IPS-20b (cell line): Measurements from ENCODE around the gene EIF2D.

Experiments
- H3K27ac ChIP-seq: one replicate; pipeline ENCODE4 v1.5.1; 2013; ENCODE audit warnings: low read length
- H3K27me3 ChIP-seq: 2 replicates; pipeline ENCODE4 v1.6.1; 2013; ENCODE audit warnings: mild to moderate bottlenecking, low read length, inconsistent platforms; ENCODE audit not compliant: insufficient read depth
- H3K36me3 ChIP-seq: 2 replicates; pipeline ENCODE4 v1.6.1; 2013; ENCODE audit warnings: low read depth, mild to moderate bottlenecking, inconsistent platforms, low read length, moderate library complexity; ENCODE audit not compliant: insufficient read depth
- H3K4me1 ChIP-seq: 2 replicates; pipeline ENCODE4 v1.6.1; 2013; ENCODE audit warnings: mild to moderate bottlenecking, control low read depth, inconsistent platforms, low read length, moderate library complexity; ENCODE audit not compliant: insufficient read depth
- H3K4me3 ChIP-seq: 2 replicates; pipeline ENCODE4 v1.5.1; 2013; ENCODE audit warnings: mild to moderate bottlenecking, low read length, inconsistent platforms
- H3K9ac ChIP-seq: 2 replicates; pipeline ENCODE4 v1.6.1; 2013; ENCODE audit warnings: low read depth, mild to moderate bottlenecking, inconsistent platforms, low read length, moderate library complexity
- H3K9me3 ChIP-seq: 2 replicates; pipeline ENCODE4 v1.6.1; 2013; ENCODE audit warnings: mild to moderate bottlenecking, low read depth, low read length, inconsistent platforms; ENCODE audit not compliant: insufficient read depth

EIF2D gene

DNA sequence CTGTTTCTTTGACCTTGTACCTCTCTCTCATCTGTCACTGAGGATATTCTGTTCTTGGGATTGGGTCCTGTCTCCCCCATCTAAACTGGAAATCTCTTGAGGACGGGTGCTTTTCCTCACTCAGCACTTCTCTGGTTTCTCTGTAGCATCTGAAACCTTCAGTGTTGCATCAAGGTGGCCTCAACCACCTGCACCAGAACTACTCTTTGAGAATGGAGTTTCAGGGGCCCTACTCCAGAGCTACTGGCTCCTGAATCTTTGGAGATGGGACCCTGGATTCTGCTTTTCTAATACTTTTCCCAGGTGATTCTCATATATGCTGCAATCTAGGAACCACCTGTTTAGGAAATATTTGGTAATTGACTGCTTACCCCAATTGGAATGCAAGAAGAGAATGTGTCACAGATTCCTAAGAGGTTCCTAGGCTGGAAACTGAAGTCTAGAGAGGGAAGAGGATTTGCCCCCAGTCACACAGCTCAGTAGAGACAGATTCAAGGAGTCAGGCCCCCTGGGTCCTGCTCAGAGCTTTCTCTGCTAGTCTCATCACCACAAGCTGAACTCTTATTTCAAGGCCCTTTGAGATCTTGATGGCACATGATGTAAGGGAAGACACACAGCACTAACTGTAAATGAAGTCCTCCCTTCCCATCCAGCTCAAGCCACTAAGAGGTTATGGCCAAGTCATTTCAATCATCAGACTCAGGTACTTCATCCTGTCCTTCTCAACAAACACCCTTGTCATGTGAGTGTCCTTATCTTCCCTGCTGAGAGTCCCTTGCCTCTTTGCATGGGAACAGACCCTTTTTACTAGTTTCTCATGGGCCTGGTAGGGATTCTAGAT lies 48.7 kb downstream of the EIF2D start:
- H3K9me3 ChIP-seq, result no peaks in the 10 kb centered on the region
- H3K4me3 ChIP-seq, result no peak overlapping the region
- peaks cover 11% of the 10 kb centered on the region for H3K27me3 ChIP-seq
- no peak overlapping the region for H3K9ac ChIP-seq
- no peaks in the 10 kb centered on the region for H3K36me3 ChIP-seq
- H3K27ac ChIP-seq, result no peak overlapping the region
- H3K4me1 ChIP-seq, result no peaks in the 10 kb centered on the region

DNA sequence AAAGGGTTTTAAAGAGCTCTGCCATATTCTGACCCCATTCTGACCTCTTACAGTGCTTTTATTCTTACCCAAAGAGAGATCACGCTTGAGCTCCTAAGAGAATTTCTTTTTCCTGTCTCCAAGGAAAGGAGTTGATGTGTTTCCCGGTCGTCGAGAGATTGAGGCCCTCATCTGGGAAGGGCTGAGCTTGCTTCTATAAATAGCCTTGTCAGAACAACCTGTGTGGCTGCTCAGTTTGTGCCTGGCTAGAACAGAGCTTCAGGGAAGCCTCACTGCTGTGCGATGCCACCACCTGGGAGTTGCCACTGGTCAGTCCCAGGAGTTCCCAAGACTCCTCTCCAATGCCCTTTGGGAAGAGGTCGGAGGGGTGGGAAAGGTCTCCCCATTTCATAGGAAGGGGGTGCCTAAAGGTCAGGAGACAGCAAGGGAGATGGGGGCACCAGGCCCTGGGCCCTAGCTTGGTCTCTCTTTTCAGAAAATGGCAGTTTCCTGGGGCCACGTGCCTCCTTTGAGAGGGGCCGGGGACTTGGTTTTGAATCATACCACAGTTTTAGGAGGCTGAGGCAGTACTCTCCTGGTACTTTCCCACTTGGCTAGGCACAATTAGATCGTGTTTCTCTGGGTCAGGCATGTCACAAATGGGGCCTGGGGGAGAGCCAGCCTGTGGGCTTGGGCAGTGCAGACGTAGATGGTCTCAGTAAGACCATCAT lies 52.1 kb downstream of the EIF2D start:
- Histone ChIP-seq H3K27ac (no peak overlapping the region), H3K36me3 (no peaks in the 10 kb centered on the region), H3K27me3 (peaks cover 42% of the 10 kb centered on the region), H3K9ac (no peak overlapping the region), H3K9me3 (no peaks in the 10 kb centered on the region), H3K4me3 (no peak overlapping the region), H3K4me1 (peaks cover 9% of the 10 kb centered on the region; the same call in 1 of the 2 replicates)

DNA sequence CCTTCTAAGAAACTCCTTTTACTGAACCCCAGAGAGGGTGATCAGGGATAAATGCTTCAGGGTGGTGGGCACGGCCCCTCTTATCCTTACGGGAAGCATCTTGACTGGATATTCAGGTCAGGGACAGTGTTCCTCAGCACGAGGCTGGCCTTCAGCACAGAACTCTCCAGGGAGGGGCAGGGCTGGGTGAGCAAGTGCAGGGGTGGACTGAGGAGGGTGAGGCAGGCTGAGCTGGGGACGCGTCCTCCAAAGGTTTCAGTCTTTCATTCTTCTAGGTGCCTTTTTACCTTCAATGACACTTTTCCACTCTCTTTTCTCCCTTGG lies 52.6 kb downstream of the EIF2D start:
- Histone ChIP-seq H3K9me3 (no peaks in the 10 kb centered on the region), H3K36me3 (no peaks in the 10 kb centered on the region), H3K27me3 (peaks cover 47% of the 10 kb centered on the region), H3K27ac (no peak overlapping the region), H3K4me3 (no peak overlapping the region), H3K4me1 (peaks cover 9% of the 10 kb centered on the region; the same call in 1 of the 2 replicates), H3K9ac (no peak overlapping the region)

DNA sequence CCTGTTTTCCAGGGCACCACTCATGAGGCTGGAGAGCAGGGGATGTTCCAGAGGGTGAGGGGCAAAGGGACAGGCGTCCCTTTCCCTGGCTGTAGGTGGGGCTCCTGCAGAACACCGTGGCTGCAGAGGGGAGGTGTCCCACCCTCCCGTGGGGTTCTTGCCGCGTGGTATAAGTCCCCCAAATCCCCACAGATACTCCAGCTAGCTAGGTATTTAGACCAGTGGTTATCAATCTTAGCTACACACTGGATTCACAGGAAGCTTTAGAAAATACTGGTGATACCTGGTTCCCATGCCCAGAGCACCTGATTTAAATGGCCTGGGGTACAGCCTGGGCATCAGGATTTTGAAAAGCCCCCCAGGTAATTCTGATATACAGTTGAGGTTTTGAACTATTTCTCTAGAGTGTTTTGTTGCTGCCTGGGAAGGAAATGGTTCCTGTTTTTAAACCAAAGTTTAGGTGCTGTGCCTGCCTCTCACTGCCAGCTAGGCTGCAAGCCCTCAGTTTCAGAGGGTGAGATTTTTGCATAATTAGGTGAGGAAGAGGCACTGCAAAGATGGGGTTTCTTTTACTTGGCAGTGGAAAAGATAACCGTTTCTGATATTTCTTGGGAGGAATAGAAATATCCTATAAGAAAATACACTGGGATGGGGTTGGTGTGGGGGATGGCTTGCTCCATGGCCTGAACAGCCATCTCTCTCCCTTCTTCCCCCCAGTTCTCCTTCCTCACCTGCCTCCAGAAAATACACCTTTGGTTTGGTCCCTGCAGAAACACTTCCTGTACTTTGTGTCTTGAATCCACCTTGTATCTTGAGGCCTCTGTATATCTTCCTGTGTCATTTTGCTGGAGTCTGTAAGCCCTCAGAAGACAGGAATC lies 53.2 kb downstream of the EIF2D start:
- peaks cover 50% of the 10 kb centered on the region for H3K27me3 ChIP-seq
- no peak overlapping the region for H3K27ac ChIP-seq
- H3K36me3 ChIP-seq, result no peaks in the 10 kb centered on the region
- H3K4me3 ChIP-seq, result no peak overlapping the region
- no peak overlapping the region for H3K9ac ChIP-seq
- H3K9me3 ChIP-seq, result no peaks in the 10 kb centered on the region
- H3K4me1 ChIP-seq, result peaks cover 9% of the 10 kb centered on the region; the same call in 1 of the 2 replicates

DNA sequence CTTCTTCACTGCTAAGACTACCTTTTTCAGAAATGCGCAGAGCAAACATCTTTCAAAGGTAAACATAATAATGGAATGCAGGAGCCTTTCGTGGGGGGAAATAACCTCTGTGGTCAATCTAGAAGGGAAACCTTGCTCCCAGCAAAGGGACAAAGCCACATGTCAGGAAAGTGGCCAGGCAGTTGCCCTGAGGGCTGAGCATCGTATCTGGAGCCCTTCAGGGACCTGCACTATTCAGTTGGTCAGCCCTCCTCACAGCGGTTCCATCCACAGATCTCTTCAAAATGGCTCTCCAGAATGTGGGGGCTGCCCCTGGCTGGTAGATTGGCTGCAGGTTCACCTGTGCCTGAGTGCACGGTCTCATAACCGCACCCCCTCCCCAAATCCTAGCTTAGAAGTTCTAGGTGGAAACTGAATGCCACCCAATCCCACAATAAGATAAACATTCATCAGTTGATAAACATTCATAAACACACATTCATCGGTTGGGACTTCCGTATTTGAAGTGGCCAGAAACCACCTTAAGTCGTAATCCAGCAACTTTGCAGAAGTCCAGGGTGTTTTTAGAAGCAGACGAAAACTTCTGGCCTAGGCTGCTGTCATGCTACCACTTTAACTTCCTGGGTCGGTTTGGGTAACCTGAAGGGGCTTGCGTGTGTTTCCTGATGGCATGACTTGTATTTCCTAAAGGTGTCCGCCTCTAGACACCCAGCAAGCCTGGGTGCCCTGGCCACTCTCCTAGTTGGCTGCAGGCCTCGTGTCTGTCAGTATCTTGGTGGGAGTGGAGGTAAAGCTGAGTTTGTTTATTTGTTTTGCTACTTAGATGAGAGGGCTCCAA lies 54.4 kb downstream of the EIF2D start:
- Histone ChIP-seq H3K4me3 (peak overlapping the region; percentile 70), H3K9me3 (no peaks in the 10 kb centered on the region), H3K4me1 (peaks cover 9% of the 10 kb centered on the region; the same call in 1 of the 2 replicates), H3K36me3 (no peaks in the 10 kb centered on the region), H3K27ac (no peak overlapping the region), H3K27me3 (peaks cover 50% of the 10 kb centered on the region), H3K9ac (peak overlapping the region; percentile 45; the same call in 1 of the 2 replicates)

DNA sequence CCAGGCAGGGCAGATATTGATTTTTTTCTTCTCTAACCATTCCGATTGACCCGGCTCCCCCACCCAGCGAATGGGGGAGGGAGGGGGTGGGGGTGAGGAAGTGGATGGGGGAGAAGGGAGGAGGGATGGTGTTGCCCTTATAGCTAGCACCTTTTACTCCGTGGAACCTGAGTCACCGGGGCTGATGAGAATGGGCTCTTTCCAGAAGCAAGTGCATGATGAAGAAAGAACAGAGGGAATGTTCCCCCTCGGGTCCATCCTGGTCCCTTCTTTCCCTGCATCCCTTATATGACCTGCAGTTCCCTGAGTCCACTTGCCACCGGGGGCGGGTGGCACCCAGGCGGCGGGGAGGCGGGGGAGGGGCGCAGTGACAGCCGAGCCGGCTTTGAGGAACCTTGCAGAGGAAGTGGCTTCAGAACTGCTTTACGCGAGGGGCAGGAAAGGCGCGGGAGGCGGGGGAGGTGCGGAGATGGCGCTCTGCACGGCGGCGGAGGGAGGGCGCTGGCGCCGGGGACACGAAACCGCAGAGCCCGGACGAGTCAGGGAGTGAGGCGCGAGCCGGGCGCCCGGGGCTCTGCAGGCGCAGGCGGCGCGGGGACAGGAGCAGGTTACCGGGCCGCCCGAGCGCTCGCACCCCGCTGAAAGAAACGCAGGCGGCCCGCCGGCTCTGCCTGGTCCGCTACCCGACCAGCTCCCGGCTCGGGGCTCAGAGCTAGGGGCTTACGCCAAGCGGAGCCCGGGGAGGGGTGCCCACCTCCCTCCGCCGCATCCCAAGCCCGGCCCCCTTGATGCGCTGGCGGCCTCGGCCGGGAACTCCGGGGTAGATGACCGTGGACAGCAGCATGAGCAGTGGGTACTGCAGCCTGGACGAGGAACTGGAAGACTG lies 55.3 kb downstream of the EIF2D start:
- Histone ChIP-seq H3K9ac (peak overlapping the region; percentile 45; the same call in 1 of the 2 replicates), H3K4me1 (peaks cover 9% of the 10 kb centered on the region; the same call in 1 of the 2 replicates), H3K27ac (no peak overlapping the region), H3K27me3 (peaks cover 50% of the 10 kb centered on the region), H3K36me3 (no peaks in the 10 kb centered on the region), H3K4me3 (peak overlapping the region; percentile 70), H3K9me3 (no peaks in the 10 kb centered on the region)

DNA sequence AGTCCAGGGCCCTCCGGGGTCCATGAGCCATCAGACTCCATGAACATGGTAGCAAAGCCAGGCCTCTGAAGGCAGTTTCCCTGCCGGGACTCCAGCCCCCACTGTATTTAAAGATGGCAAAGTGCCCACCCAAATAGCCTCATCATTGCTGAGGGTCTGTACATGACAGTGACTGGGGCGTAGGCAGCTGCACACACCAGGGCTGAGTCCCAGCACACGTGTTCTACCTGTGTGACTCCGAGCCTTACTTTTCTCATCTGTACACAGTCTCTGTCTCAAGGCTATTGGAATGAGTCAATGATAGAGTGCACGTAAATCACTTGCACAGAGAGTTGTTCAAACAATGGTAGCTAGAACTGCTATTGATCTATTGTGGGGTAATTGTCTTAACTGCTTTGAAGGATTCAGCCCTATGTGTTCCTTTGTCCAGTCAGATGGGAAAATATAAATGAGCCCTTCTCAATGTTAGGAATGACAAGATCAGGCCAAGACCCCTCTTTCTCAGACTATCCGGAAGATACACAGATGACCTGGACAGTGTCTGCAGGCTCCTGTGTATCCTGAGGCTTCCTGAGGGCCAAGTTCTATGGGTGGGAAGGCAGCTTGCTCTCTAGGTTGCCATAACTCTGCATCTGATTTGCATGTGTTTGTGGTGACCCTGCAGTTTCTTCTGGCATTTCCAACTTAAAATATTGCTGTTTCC lies 56.1 kb downstream of the EIF2D start:
- no peaks in the 10 kb centered on the region for H3K9me3 ChIP-seq
- H3K9ac ChIP-seq, result 0 out of 2 replicates have a peak overlapping the region, but pooled peaks have one; percentile 45
- H3K36me3 ChIP-seq, result no peaks in the 10 kb centered on the region
- H3K27ac ChIP-seq, result no peak overlapping the region
- peak overlapping the region; percentile 70; the same call in 1 of the 2 replicates for H3K4me3 ChIP-seq
- peaks cover 9% of the 10 kb centered on the region; the same call in 1 of the 2 replicates for H3K4me1 ChIP-seq
- peaks cover 50% of the 10 kb centered on the region for H3K27me3 ChIP-seq

DNA sequence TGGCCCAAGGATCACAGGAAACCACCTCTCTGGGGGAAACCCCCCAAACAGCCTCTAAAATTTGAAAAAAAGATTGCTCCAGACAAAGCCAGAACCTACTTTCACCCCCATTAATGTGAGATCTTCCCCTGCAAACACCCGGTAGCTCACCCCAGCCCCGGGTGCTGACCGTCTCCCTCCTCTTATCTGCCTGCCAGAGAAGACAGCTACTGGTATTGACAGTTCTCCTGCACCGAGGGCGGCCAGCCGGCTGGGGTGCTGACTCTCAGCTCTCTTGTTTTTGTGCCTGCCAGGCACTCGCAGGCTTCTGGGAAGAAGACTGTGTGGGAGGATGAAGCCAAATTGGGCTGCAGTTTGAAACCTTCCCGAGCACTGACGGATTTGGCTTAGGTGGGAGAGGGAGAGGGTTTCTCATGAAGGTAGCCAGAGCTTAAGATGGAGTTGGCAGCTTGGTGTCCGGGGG lies 56.8 kb downstream of the EIF2D start:
- no peaks in the 10 kb centered on the region for H3K9me3 ChIP-seq
- peaks cover 9% of the 10 kb centered on the region; the same call in 1 of the 2 replicates for H3K4me1 ChIP-seq
- H3K9ac ChIP-seq, result no peak overlapping the region
- peaks cover 50% of the 10 kb centered on the region for H3K27me3 ChIP-seq
- no peak overlapping the region for H3K27ac ChIP-seq
- H3K36me3 ChIP-seq, result no peaks in the 10 kb centered on the region
- H3K4me3 ChIP-seq, result no peak overlapping the region

DNA sequence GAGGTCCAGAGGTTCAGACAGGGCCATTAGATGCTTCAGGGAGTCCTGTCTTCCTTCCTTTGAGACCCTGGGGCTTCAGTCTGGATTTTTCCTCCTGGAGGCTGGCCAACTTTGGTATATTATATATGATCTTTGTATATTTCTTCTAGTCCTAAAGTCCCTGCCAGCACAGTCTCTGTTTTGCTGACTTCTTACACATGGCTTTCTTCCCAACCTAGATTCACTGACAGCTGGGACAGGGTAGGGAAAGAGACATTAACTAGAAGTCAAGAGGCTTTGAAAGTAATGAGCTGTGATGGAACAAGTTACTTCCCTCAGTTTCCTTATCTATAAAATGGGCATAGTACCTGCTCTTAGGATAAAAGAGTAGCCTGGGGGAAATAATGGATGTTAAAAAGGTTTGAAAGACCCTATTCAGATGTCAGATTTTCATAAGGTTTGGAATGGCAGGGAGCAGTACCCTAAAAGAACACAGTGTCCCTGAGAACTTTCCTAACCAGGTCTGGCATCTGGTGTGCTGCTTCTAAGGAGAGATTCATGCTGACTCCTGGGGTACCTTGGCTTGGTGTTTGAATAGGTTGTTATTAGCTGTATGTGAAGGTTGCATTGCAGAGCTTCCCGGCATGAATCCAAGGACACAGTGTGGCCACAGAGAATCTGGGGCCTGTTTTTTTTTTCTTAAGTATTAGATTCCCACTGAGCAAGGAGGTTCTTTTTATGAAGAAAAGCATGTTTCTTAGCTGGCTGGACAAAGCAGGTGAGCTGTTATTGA lies 57.4 kb downstream of the EIF2D start:
- Histone ChIP-seq H3K9me3 (no peaks in the 10 kb centered on the region), H3K27ac (no peak overlapping the region), H3K4me1 (peaks cover 9% of the 10 kb centered on the region; the same call in 1 of the 2 replicates), H3K36me3 (no peaks in the 10 kb centered on the region), H3K4me3 (no peak overlapping the region), H3K27me3 (peaks cover 46% of the 10 kb centered on the region), H3K9ac (no peak overlapping the region)
